Eye (tissue), 1 donor: ENCODE data around the gene FGF8.
"Not testable (repeated sequence)": the region's sequence is repeated elsewhere in the genome, so short reads cannot be mapped to it uniquely, and the experiment has no call there.

ENCODE experiments used
- DNase-seq: peaks from one replicate; pipeline ENCODE4 v3.0.0-alpha.2; 2015

Gene FGF8

DNA sequence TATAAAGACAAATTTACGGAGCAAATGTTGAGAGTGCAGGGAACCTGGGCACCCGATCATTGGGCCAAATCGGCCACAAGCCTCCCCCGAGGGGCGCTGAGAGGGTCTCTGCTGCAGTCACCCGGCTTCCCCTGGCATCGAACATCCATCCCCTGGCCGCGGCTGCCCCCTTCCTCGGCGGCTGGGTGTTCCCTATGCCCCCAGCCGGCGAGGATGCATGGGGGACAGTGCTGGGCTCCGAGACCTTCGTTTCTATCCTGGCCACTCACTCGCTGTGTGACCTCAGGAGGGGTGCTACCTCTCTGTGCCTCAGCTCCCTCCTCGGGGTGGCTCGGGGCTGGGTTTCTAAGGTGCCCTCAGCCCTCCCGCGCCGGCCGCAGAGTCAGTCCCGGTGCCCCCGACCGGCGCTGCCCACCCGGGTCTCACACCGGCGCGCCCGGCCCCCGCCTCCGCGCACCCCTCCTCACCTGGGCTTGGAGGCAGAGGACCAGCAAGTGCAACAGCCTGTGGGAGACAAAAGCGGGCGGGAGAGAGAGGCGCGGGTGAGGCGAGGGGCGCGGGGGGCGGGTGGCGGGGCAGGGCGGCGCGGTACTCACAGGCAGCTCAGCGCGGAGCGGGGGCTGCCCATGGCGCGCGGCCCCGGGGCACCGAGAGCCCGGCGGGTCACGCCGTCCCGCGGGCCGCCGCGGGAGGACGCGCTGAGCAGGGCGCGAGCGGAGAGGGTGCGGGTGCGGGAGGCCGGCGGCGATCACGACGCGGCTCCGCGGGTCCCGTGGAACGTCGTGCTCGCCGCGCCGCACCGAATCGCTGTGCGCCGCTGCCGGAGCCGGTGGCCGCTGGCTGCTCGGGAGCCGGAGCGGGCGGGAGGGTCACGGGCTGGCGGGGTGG, at the start of gene FGF8:
Gene FGF8, minus strand, starts transcription at position 842 of the 888 bp plus-strand sequence. Its CDS starts 214 bp downstream, at position 628.
- DNase-seq = peak; percentile 37

- DNase-seq = no peak
Observed at GRCh38 chr10:101824736-101825135, 48.8 kb upstream of the FGF8 start.

- DNase-seq = no peak
Observed at GRCh38 chr10:101818872-101819633, 43.1 kb upstream of the FGF8 start.

DNA sequence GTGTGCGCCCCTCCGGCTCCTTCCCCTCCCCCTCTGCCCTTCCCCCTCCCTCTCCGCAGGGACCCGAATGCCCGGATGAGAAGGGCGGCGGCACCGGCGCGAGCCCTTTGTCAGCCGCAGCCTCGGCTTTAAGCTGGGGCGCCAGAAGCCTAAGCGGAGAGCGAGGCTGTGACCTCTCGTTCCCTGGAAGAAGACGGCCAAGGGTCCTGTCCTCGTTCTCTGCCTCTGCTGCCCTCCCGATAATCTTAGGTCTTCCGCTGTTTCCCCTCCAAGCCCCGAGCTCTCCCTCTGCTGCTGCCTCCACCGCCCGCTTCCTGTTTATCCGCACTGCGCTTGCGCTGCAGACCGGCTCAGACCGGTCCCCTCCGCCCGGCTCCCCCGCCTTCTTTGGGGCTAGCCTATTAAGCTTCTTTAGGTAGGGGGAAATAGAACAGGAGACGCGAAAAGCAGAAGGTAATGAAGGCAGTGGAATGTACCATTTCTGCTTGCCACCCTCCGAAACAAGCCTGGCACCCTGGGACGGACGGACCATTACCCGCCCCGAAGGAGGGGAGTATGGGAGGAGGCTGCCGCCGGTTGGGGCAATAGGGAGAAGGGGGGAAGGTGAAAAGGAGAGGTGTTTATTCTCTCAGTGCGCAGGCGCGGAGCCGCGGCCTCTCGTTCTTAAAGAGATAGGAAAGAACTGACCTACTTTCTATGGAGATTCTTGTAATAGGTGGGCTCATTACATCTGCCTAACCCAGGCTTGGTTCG, 42.4 kb upstream of the FGF8 start, which contains the start of gene OGA:
Gene OGA, minus strand, starts transcription at position 326 of the 753 bp plus-strand sequence. CDS start 422 bp downstream, outside the sequence.
- peak; percentile 99 for DNase-seq

DNA sequence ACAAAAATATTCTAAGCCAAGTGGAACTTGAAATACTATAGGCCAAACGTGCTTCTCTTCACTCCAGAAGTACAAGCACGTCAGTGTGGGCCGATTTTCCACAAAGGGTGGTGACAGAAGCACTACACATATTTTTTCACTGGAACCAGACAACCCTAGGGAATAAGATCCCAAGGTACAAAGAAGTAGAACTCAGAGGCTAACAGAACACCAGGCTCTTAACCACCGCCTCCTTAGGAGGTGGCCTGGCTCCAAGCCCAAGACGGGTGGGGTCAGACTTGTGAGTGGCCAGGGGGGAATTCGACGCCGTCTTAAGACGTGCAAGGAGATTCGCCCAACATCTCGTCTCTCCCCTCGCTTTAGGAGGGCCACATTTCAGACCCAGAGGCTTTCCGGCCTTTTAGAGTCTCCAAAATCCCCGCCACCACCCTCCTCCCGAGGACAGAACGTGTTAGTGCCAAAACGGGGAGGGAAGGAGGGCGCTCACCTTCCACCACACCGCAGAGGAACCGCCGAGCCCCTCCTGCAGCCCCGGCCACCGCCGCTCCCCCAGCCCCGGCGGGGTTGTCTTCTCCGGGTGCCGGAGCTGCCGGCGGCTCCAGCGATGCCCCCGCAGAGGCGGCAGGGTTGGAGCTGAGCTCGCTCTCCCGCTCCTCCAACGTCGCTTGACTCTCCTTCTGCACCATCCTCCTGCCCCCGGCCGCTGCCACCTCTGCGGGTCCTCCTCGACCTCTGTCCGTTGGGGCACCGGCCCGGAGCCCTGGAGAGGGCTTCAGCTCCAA, 41.6 kb upstream of the FGF8 start:
- DNase-seq = peak; percentile 89

- DNase-seq = peak; percentile 21
Observed at GRCh38 chr10:101816913-101817336, 41.0 kb upstream of the FGF8 start.

- peak; percentile 51 for DNase-seq
Observed at GRCh38 chr10:101816376-101816775, 40.5 kb upstream of the FGF8 start.

- no peak for DNase-seq
Observed at GRCh38 chr10:101814466-101815071, 38.7 kb upstream of the FGF8 start.

DNA sequence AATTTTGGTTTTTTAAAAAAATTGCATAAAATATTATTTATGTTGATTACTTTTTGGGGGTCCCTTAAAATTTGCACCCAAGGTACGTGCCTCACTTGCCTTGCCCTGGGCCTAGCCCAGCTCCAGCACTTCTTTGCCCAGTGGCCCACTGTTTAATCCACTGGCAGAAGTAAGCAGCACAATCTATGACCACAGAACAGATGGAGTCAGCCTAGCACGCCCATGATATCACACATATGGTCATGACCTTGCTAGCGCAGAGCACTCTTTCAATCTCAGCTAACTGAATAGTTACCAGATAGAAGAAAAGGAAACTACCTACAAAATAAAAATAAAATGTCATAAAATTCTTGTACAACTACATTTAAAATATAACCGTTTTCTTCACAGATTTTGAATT, 36.7 kb upstream of the FGF8 start:
- DNase-seq = no peak

GRCh38 chr10:101807158-101807557, 31.2 kb upstream of the FGF8 start:
- DNase-seq = no peak

DNA sequence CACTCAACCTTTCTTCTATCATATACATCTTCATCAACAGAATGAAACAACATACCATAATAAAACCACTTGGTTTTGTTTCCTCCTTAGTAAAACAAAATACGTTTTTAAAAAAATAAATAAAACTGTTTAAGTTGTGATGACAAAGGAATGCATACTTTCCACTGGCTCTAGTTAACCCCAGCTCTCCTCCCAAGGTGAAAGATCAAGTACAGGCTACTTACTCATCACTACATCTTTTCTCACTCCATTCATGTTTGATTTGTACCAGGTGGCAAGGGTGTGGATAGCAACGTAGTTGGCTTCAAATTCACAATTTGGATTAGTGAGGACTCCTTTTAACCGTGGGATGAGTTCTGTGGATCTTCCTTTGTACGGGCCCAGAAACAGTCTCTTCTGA, 27.6 kb upstream of the FGF8 start:
- no peak for DNase-seq

GRCh38 chr10:101797403-101798059, 21.6 kb upstream of the FGF8 start:
- no peak for DNase-seq

DNA sequence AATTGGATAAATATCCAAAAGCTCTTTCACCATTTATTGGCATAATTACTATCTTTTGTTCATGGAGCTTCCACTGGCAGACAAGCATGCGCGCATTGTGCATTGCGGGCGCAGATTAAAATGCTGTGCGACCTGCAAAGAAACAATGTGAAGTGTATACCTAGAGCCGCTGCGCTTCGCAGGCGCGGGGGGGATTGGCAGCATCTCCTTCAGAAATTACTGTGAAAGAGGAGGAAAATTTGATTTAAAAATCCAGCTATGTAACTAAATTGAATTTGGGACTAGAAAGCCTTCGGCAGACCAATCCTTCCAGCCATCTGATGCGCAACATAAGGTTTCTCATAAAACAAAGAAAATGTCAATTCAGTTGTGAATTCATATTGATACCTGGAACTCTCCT, 17.6 kb upstream of the FGF8 start:
- no peak for DNase-seq

DNA sequence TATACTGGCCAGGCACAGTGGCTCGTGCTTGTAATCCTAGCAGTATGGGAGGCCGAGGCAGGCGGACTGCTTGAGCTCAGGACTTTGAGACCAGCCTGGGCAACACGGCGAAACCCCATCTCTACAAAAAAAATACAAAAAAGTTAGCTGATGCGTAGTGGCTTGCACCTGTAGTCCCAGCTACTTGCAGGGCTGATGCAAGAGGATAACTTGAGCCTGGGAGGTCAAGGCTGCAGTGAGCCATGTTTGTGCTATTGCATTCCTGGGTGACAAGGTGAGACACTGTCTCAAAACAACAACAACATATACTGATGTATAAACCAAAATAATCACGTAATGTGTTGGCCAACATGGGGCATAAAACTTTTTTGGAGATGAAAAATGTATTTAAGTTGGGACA, 13.8 kb upstream of the FGF8 start:
- no peak for DNase-seq

- not testable (repeated sequence) for DNase-seq
Observed at GRCh38 chr10:101789231-101789630, 13.3 kb upstream of the FGF8 start.

DNA sequence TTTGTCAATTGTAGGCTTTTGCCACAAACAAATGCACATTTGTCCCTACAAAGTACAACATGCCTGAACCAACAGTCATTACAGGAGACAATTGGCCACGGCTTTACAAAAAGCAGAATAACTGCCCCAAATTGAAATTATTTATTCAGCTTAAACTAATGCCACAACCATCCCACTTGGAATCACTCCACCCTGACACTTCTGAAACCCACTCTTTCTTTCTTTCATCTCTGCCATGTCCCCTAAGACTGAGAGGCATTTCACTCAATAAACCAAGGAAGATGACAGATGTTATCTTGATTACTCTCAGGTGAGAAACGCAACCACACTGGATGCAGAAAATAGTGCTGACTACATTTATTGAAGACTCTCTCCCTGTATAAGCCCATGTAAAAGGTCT, 9.9 kb upstream of the FGF8 start:
- no peak for DNase-seq

- no peak for DNase-seq
Observed at GRCh38 chr10:101784558-101784957, 8.6 kb upstream of the FGF8 start.

DNA sequence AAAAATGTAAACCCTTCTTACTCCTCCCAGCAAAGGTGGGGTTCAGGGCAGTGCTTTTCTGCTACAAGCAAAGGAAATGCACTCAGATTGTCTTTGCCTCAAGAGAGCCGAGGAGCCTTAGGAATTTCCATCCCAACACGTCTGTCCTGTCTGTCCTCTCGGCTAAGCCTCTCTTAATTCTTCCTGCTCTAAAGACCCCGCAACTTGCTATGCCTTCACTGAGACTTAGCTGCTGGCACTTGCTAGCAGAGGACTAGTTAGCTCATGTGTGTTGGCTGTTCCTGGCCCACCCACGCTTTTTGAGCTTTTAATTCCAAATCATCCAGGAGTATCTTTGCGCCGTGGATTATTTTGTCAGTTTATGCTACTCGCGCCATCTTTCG, 7.8 kb upstream of the FGF8 start:
- DNase-seq = no peak

DNA sequence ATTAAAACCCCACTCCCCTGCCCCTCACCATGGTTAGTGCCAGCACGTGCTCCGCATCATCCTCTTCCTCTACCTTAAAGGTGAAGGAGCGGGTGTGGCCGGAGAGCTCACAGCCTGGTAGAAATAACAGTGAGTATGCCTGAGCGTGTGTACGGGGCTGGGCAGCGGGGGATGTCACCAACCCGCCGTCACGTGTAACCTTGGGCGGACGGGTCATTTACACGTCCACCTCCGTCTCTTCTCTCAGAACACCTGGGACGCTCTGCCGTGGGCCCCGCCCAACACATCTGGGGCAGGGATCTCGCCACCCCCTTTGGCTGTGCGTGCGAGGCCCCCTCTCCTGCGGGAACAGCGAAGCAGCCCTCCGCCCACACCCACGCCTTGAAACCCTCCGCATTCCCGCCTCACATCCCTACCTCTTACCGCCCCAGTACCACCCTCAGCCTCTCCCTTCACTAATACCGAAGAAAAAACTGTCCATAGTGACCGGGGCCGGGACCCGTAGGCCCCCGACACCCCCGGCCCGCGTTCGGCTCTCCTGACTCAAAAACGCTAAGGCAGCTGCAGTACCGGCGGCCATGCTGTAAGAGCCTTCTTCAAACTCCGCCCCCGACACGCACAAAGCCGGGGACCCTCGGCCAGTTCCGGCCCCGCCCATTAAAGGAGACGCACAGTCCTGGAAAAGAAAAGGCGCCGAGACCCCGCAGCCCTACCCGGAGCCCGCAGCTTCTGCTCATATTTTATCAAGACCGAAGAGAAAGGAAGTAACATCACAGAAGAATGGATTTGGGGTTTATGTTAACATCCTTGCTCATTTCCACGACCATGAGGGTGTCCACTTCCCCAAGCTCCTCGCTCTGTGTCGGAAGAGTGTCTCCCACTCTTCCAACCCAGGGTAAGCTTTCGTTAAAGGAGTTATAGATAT, 7.2 kb upstream of the FGF8 start, which contains the start of gene NPM3:
Gene NPM3, minus strand, starts transcription at position 636 of the 925 bp plus-strand sequence. Its CDS starts 56 bp downstream, at position 580.
- peak; percentile 94 for DNase-seq
